GM19455 (cell line): Measurements from ENCODE around the gene GPR34.

Experiments used
- ATAC-seq: cut with Tn5 transposase; IDR thresholded peaks from one replicate; pipeline ENCODE4 v1.9.1; 2021; ENCODE audit not compliant: unreplicated experiment

GPR34 gene

GRCh38 chrX:41730081-41730480, 41.3 kb downstream of the GPR34 start:
- ATAC-seq = no peak

GRCh38 chrX:41732260-41732659, 43.5 kb downstream of the GPR34 start:
- ATAC-seq = no peak

- ATAC-seq = peak; percentile 97
Measured at GRCh38 chrX:41733939-41734338, 45.2 kb downstream of the GPR34 start.

- no peak for ATAC-seq
Measured at GRCh38 chrX:41734530-41734929, 45.8 kb downstream of the GPR34 start.

- ATAC-seq = no peak
Measured at GRCh38 chrX:41737065-41737464, 48.3 kb downstream of the GPR34 start.

- ATAC-seq = no peak
Measured at GRCh38 chrX:41739871-41740270, 51.1 kb downstream of the GPR34 start.
